ENCODE measurements around the gene DNAH14. TPM values are rescaled to one million over a fixed set of nuclear protein-coding genes. Genes with fewer than 3 reads are reported as not detected.

DNAH14 gene
- total and polyA plus RNA-seq, 2 of the 13 experiments (the other 11 are each of a cell fraction or from before 2014, with no cell fraction given) = 4.5 to 27.5 TPM

GRCh38 chr1:225441314-225442122 is 512.0 kb downstream of the DNAH14 start:
- Histone ChIP-seq H4K20me1 (ENCODE audit: insufficient read depth, low read length) (no peaks in the 10 kb centered on the region), H3K4me1 (ENCODE audit: insufficient read depth, low read length) (peaks cover 72% of the 10 kb centered on the region), H2AFZ (ENCODE audit: low read length) (peak overlapping the region; percentile 72), H3K27ac (ENCODE audit: extremely low read length, insufficient read depth, low read length) (peak overlapping the region; percentile 81), H3K79me2 (ENCODE audit: insufficient read depth, low read length) (no peaks in the 10 kb centered on the region), H3K4me2 (ENCODE audit: low read depth, low read length) (peak overlapping the region; percentile 95), H3K9ac (ENCODE audit: insufficient read depth, low read depth, low read length) (peak overlapping the region; percentile 56), H3K36me3 (replicated peaks in 1 of 2; ENCODE audit: control insufficient read depth in 1 of 2, insufficient read depth in 2 of 2, low read length in 2 of 2) (no peaks in the 10 kb centered on the region), H3K27me3 (ENCODE audit: control insufficient read depth in 1 of 2, insufficient read depth in 2 of 2, low read length in 2 of 2) (no peaks in the 10 kb centered on the region), H3K9me3 (ENCODE audit: low read length) (no peaks in the 10 kb centered on the region), H3K4me3 (replicated peaks in 1 of 3; ENCODE audit: insufficient read depth in 1 of 3, low read depth in 2 of 3, low read length in 3 of 3) (peak overlapping the region; percentile 44 to 67 (median 48))
- 0% methylated on average over 7 of the region's 9 CpGs for WGBS (ENCODE audit: low lambda C conversion rate)
- no TSS peak for BruUV-seq (replicated peaks)
- ChIA-PET POLR2A (interaction anchor here (0.7 to 2.5 kb wide), 9 partner anchors 9 to 621 kb away, joined by 3 to 7 read pairs (median 4); partner anchors contain the start of genes H3-3A and PYCR2), CTCF (ENCODE audit: low intra/inter-chr PET ratio, low total read pairs) (interaction anchor here (0.9 to 1.3 kb wide), 2 partner anchors 33 to 123 kb away, joined by 3 to 6 read pairs; no protein-coding TSS in a partner anchor)
- DNase-seq (ENCODE audit: low spot score) = peak; percentile 87
- in situ Hi-C loops (cut with HindIII; ENCODE audit: extremely low pct_ligation_motif_present, low pct_unique_long_range_greater_than_20kb) = no loop called here
- intact Hi-C loops (cut with micrococcal nuclease; ENCODE audit: unreplicated experiment) = loop anchor here (2.0 to 5.0 kb wide), 2 partner anchors 15 to 124 kb away; no protein-coding TSS in a partner anchor
- ATAC-seq = peak; percentile 81
- FAIRE-seq = peak; percentile 88
- TF ChIP-seq ZBTB20 (CRISPR knock-in tag; IDR thresholded peaks at IDR 0.05; ENCODE audit: borderline replicate concordance, low read depth) (no peak), ZNF326 (CRISPR knock-in tag; IDR thresholded peaks at IDR 0.05; ENCODE audit: borderline replicate concordance) (no peak), ZNF740 (CRISPR knock-in tag; IDR thresholded peaks at IDR 0.05) (no peak), U2AF2 (IDR thresholded peaks at IDR 0.05; ENCODE audit: low read depth, low read length) (no peak), DRAP1 (CRISPR knock-in tag; IDR thresholded peaks at IDR 0.05) (no peak), GMEB2 (CRISPR knock-in tag; IDR thresholded peaks at IDR 0.05; ENCODE audit: low read depth) (no peak), REST (IDR thresholded peaks at IDR 0.05; ENCODE audit: borderline replicate concordance in 1 of 2, low read depth in 1 of 2, low read length in 2 of 2) (no peak), ATF4 (CRISPR knock-in tag; IDR thresholded peaks at IDR 0.05) (peak in 1 of 2 experiments; percentile 39; a peak in 1 of 4 replicates), ZNF644 (CRISPR knock-in tag; IDR thresholded peaks at IDR 0.05; ENCODE audit: low read depth) (no peak), ZNF232 (CRISPR knock-in tag; IDR thresholded peaks at IDR 0.05; ENCODE audit: borderline replicate concordance) (no peak), TFAP4 (IDR thresholded peaks at IDR 0.05; ENCODE audit: borderline replicate concordance, low read depth) (0 out of 2 replicates have a peak, but pooled peaks have one; percentile 17), SRSF1 (optimal IDR thresholded peaks at IDR 0.05; ENCODE audit: low read depth, low read length) (no peak), ZNF841 (CRISPR knock-in tag; IDR thresholded peaks at IDR 0.05; ENCODE audit: borderline replicate concordance) (no peak)
